ENCODE results near the gene CBFB. TPM values are rescaled to one million over a fixed set of nuclear protein-coding genes. Genes with fewer than 3 reads are reported as not detected.

The CBFB gene
- total and polyA plus RNA-seq, 2 of the 13 experiments (the other 11 are each of a cell fraction or from before 2014, with no cell fraction given) = 22.1 to 70.8 TPM

DNA sequence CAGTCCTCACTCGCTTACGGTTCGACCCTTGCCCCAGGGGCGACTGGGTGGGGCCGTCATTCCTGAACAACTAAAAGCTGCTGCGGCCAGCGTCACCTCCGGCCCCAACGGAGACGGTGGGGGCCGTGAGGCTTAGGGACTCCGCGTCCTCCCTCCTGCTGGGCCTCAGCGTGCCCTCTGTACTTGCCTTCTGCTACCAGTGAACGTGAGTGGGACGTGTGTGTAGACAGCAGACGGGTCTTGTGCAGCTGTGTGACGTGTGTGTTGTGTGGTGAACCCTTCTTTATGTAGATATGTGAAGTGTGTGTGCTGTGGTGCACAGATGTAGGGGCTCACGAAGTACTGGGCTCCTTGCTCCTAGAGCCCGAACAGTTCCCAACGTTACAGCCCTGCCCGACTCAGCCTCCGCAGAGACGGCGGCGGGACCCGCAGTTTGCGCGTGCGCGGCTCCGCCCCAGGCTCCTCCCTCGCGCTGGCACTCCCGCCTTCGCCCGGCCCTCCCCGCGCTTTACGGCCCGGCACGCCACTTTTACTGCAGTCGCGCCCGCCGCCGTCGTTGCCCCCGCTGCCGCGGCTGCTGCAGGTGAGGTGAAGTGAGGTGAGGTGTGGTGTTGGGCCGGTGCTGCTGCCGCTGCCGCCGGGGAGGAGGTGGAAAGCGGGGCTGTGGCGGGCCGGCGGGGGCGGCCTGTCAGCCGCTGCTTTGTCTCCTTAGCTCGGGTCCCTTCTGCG, 80.6 kb downstream of the CBFB start, which contains the start of gene PHAF1:
Gene PHAF1 (plus strand): TSS at position 535 of the 729 bp plus-strand sequence. CDS start 235 bp downstream, outside the sequence.
- Histone ChIP-seq H3K79me2 (ENCODE audit: insufficient read depth, low read length) (peaks cover 42% of the 10 kb centered on the region), H3K9me3 (ENCODE audit: low read length) (no peaks in the 10 kb centered on the region), H3K27me3 (ENCODE audit: control insufficient read depth in 1 of 2, insufficient read depth in 2 of 2, low read length in 2 of 2) (no peaks in the 10 kb centered on the region; a peak in 1 of 5 replicates), H4K20me1 (ENCODE audit: insufficient read depth, low read length) (peaks cover 3% of the 10 kb centered on the region), H3K9ac (ENCODE audit: insufficient read depth, low read depth, low read length) (peak within 1 kb of the TSS; percentile 92), H3K36me3 (replicated peaks in 1 of 2; ENCODE audit: control insufficient read depth in 1 of 2, insufficient read depth in 2 of 2, low read length in 2 of 2) (no peaks in the 10 kb centered on the region; a peak in 1 of 5 replicates), H3K4me3 (replicated peaks in 1 of 3; ENCODE audit: insufficient read depth in 1 of 3, low read depth in 2 of 3, low read length in 3 of 3) (peak within 1 kb of the TSS; percentile 81 to 99 (median 83)), H2AFZ (ENCODE audit: low read length) (no peak within 1 kb of the TSS), H3K27ac (ENCODE audit: extremely low read length, insufficient read depth, low read length) (peak within 1 kb of the TSS; percentile 90), H3K4me2 (ENCODE audit: low read depth, low read length) (peak within 1 kb of the TSS; percentile 98), H3K4me1 (ENCODE audit: insufficient read depth, low read length) (peaks cover 48% of the 10 kb centered on the region)
- BruUV-seq (replicated peaks) = no TSS peak
- under 1% methylated on average over 28 of the region's 63 CpGs for WGBS (ENCODE audit: low lambda C conversion rate)
- POLR2A ChIA-PET = interaction anchor here (0.9 to 4.3 kb wide), 7 partner anchors 8 to 92 kb away, joined by 3 to 31 read pairs (median 4); partner anchors contain the start of genes B3GNT9 and NOL3
- in situ Hi-C loops (cut with HindIII; ENCODE audit: extremely low pct_ligation_motif_present, low pct_unique_long_range_greater_than_20kb) (no loop called here), intact Hi-C loops (cut with micrococcal nuclease; ENCODE audit: unreplicated experiment) (loop anchor here (2.0 kb wide), 3 partner anchors 45 to 91 kb away; no protein-coding TSS in a partner anchor)
- CTCF ChIA-PET (ENCODE audit: low intra/inter-chr PET ratio, low total read pairs) = interaction anchor here (1.2 kb wide), 1 partner anchor 46 kb away, joined by 3 read pairs; no protein-coding TSS in a partner anchor
- peak; percentile 79 for ATAC-seq
- FAIRE-seq = peak; percentile 73
- peak; percentile 86 for DNase-seq (ENCODE audit: low spot score)
- TF ChIP-seq RBFOX2 (IDR thresholded peaks at IDR 0.05; ENCODE audit: low read depth, low read length) (peak; percentile 100), TFE3 (CRISPR knock-in tag; IDR thresholded peaks at IDR 0.05) (no peak; the same call in 1 of the 2 replicates), HMG20B (CRISPR knock-in tag; conservative IDR thresholded peaks at IDR 0.05) (peak; percentile 24; the same call in 1 of the 2 replicates), ZNF124 (CRISPR knock-in tag; IDR thresholded peaks at IDR 0.05) (peak; percentile 28), KDM2A (CRISPR knock-in tag; IDR thresholded peaks at IDR 0.05; ENCODE audit: borderline replicate concordance, low read depth) (peak; percentile 93), ZNF468 (CRISPR knock-in tag; IDR thresholded peaks at IDR 0.05) (peak; percentile 84; the same call in 1 of the 2 replicates)
- TF ChIP-seq, protein P1, sequence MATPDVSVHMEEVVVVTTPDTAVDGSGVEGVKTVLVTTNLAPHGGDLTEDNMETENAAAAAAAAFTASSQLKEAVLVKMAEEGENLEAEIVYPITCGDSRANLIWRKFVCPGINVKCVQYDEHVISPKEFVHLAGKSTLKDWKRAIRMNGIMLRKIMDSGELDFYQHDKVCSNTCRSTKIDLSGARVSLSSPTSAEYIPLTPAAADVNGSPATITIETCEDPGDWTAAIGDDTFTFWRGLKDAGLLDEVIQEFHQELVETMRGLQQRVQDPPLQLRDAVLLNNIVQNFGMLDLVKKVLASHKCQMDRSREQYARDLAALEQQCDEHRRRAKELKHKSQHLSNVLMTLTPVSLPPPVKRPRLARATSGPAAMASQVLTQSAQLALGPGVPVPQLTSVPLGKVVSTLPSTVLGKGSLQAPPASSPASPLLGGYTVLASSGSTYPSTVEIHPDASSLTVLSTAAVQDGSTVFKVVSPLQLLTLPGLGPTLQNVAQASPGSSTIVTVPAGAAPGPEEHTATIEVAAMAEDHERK (CRISPR knock-in tag; IDR thresholded peaks at IDR 0.05; ENCODE audit: low read depth) = peak; percentile 60; the same call in 1 of the 2 replicates
- TF ChIP-seq, protein P2, sequence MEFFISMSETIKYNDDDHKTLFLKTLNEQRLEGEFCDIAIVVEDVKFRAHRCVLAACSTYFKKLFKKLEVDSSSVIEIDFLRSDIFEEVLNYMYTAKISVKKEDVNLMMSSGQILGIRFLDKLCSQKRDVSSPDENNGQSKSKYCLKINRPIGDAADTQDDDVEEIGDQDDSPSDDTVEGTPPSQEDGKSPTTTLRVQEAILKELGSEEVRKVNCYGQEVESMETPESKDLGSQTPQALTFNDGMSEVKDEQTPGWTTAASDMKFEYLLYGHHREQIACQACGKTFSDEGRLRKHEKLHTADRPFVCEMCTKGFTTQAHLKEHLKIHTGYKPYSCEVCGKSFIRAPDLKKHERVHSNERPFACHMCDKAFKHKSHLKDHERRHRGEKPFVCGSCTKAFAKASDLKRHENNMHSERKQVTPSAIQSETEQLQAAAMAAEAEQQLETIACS (CRISPR knock-in tag; IDR thresholded peaks at IDR 0.05) = no peak; the same call in 1 of the 2 replicates
- TF ChIP-seq, protein P3, sequence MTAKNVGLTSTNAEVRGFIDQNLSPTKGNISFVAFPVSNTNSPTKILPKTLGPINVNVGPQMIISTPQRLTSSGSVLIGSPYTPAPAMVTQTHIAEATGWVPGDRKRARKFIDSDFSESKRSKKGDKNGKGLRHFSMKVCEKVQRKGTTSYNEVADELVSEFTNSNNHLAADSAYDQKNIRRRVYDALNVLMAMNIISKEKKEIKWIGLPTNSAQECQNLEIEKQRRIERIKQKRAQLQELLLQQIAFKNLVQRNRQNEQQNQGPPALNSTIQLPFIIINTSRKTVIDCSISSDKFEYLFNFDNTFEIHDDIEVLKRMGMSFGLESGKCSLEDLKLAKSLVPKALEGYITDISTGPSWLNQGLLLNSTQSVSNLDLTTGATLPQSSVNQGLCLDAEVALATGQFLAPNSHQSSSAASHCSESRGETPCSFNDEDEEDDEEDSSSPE (CRISPR knock-in tag; IDR thresholded peaks at IDR 0.05) = peak; percentile 92
- TF ChIP-seq, protein P4, sequence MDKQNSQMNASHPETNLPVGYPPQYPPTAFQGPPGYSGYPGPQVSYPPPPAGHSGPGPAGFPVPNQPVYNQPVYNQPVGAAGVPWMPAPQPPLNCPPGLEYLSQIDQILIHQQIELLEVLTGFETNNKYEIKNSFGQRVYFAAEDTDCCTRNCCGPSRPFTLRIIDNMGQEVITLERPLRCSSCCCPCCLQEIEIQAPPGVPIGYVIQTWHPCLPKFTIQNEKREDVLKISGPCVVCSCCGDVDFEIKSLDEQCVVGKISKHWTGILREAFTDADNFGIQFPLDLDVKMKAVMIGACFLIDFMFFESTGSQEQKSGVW (CRISPR knock-in tag; IDR thresholded peaks at IDR 0.05; ENCODE audit: borderline replicate concordance) = peak; percentile 90; the same call in 1 of the 2 replicates
- TF ChIP-seq, protein P5, sequence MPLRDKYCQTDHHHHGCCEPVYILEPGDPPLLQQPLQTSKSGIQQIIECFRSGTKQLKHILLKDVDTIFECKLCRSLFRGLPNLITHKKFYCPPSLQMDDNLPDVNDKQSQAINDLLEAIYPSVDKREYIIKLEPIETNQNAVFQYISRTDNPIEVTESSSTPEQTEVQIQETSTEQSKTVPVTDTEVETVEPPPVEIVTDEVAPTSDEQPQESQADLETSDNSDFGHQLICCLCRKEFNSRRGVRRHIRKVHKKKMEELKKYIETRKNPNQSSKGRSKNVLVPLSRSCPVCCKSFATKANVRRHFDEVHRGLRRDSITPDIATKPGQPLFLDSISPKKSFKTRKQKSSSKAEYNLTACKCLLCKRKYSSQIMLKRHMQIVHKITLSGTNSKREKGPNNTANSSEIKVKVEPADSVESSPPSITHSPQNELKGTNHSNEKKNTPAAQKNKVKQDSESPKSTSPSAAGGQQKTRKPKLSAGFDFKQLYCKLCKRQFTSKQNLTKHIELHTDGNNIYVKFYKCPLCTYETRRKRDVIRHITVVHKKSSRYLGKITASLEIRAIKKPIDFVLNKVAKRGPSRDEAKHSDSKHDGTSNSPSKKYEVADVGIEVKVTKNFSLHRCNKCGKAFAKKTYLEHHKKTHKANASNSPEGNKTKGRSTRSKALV (CRISPR knock-in tag; IDR thresholded peaks at IDR 0.05) = peak; percentile 87
- TF ChIP-seq, protein P6, sequence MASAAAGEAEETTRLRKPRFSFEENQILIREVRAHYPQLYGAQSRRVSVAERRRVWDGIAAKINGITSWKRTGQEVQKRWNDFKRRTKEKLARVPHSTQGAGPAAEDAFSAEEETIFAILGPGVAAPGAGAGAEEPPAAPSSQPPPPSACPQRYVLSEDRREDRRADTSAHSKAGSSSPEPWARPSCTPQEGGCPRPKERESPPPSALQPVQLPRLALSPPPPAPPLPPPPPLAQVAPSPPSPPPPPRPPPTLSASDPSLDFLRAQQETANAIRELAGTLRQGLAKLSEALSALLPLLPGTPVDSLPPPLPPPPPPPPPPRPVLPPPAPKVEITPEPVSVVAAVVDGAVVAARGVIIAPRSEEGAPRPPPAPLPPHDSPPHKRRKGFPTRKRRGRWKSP (CRISPR knock-in tag; IDR thresholded peaks at IDR 0.05) = peak; percentile 79; the same call in 1 of the 2 replicates
